ENCODE measurements around the gene ADAMTS17.
A peak's percentile ranks its signal among the peaks of the same experiment; 100 is the strongest.
"Not testable (repeated sequence)": the region's sequence is repeated elsewhere in the genome, so short reads cannot be mapped to it uniquely, and the experiment has no call there.

ADAMTS17 gene

GRCh38 chr15:100341750-100342560 is at the start of gene ADAMTS17:
Gene ADAMTS17 (minus strand): TSS chr15:100341975. CDS start chr15:100341899, 76 bp downstream.
- DNase-seq: peak; percentile 95

- no peak for DNase-seq
Observed at GRCh38 chr15:100385300-100386050, 43.7 kb upstream of the ADAMTS17 start.

- DNase-seq: no peak
Observed at GRCh38 chr15:100384108-100384410, 42.3 kb upstream of the ADAMTS17 start.

- no peak for DNase-seq
Observed at GRCh38 chr15:100383302-100384107, 41.7 kb upstream of the ADAMTS17 start.

GRCh38 chr15:100373942-100374341 is 32.2 kb upstream of the ADAMTS17 start:
- DNase-seq: no peak

- no peak for DNase-seq
Observed at GRCh38 chr15:100373120-100373896, 31.5 kb upstream of the ADAMTS17 start.

- no peak for DNase-seq
Observed at GRCh38 chr15:100372739-100373119, 31.0 kb upstream of the ADAMTS17 start.

GRCh38 chr15:100355342-100355741 is 13.6 kb upstream of the ADAMTS17 start:
- DNase-seq: no peak

- DNase-seq: no peak
Observed at GRCh38 chr15:100353449-100353848, 11.7 kb upstream of the ADAMTS17 start.

- DNase-seq: no peak
Observed at GRCh38 chr15:100350434-100351226, 8.9 kb upstream of the ADAMTS17 start.

- DNase-seq: peak; percentile 89
Observed at GRCh38 chr15:100349696-100350433, 8.1 kb upstream of the ADAMTS17 start.

GRCh38 chr15:100349321-100349695 is 7.5 kb upstream of the ADAMTS17 start:
- DNase-seq: no peak

GRCh38 chr15:100348578-100348977 is 6.8 kb upstream of the ADAMTS17 start:
- DNase-seq: no peak

- no peak for DNase-seq
Observed at GRCh38 chr15:100346866-100347512, 5.2 kb upstream of the ADAMTS17 start.

- no peak for DNase-seq
Observed at GRCh38 chr15:100345438-100345837, 3.7 kb upstream of the ADAMTS17 start.

GRCh38 chr15:100343251-100343650 is 1.5 kb upstream of the ADAMTS17 start:
- no peak for DNase-seq

- peak; percentile 33 for DNase-seq
Observed at GRCh38 chr15:100341239-100341749, 481 bp downstream of the ADAMTS17 start.

- DNase-seq: peak; percentile 15
Observed at GRCh38 chr15:100340721-100341238, 995 bp downstream of the ADAMTS17 start.

- no peak for DNase-seq
Observed at GRCh38 chr15:100339999-100340398, 1.8 kb downstream of the ADAMTS17 start.

- DNase-seq: not testable (repeated sequence)
Observed at GRCh38 chr15:100339451-100339850, 2.3 kb downstream of the ADAMTS17 start.
